CD4-positive, alpha-beta T cell (primary cell): ENCODE data around the gene TMEM115. TPM values are rescaled to one million over a fixed set of nuclear protein-coding genes. Genes with fewer than 3 reads are reported as not detected.

Experiments used
- total RNA-seq, 174 experiments: library from RNA in 2 of 174; stranded (reverse) in 2 of 174; gene quantifications; one replicate each; pipeline ENCODE4 v1.2.3 and lab custom pipeline; 2021 to 2026

TMEM115 gene
- total RNA-seq, 2 experiments from 2014 or later = 19.0 to 19.9 TPM

Other genes with a start within 250 kb of the TMEM115 start
- gene SEMA3F, start 204.2 kb downstream of the TMEM115 start, total RNA-seq = 1 to 10 TPM in 1 of 2 experiments, under 1 TPM in 1; 0.22 to 1.1 TPM
- under 1 TPM; 0.11 to 0.28 TPM for gene GNAT1, start 167.9 kb downstream of the TMEM115 start, total RNA-seq
- gene SLC38A3, start 154.2 kb downstream of the TMEM115 start, total RNA-seq = 1 to 10 TPM; 1.0 to 1.1 TPM
- gene GNAI2, start 123.3 kb downstream of the TMEM115 start, total RNA-seq = 100 to 1,000 TPM; 204 to 217 TPM
- gene SEMA3B, start 90.4 kb downstream of the TMEM115 start, total RNA-seq = 1 to 10 TPM; 1.9 to 2.0 TPM
- gene LSMEM2, start 80.4 kb downstream of the TMEM115 start, total RNA-seq = under 1 TPM in 1 of 2 experiments, not detected in 1; 0.22 TPM
- 10 to 100 TPM; 30.0 to 30.4 TPM for gene IFRD2, start 67.1 kb downstream of the TMEM115 start, total RNA-seq
- 1 to 10 TPM; 3.0 to 3.2 TPM for gene HYAL3, start 60.1 kb downstream of the TMEM115 start, total RNA-seq
- gene NAA80, start 60.1 kb downstream of the TMEM115 start, total RNA-seq = 10 to 100 TPM; 47.0 to 48.8 TPM
- gene HYAL1, start 55.9 kb downstream of the TMEM115 start, total RNA-seq = under 1 TPM in 1 of 2 experiments, not detected in 1; 0.38 TPM
- gene HYAL2, start 36.8 kb downstream of the TMEM115 start, total RNA-seq = 1 to 10 TPM; 1.1 to 1.2 TPM
- 10 to 100 TPM; 23.1 to 24.7 TPM for gene TUSC2, start 31.3 kb downstream of the TMEM115 start, total RNA-seq
- gene RASSF1, start 18.7 kb downstream of the TMEM115 start, total RNA-seq = 10 to 100 TPM; 68.0 to 71.2 TPM
- gene ZMYND10, start 13.8 kb downstream of the TMEM115 start, total RNA-seq = 1 to 10 TPM; 1.7 to 1.8 TPM
- gene NPRL2, start 8.7 kb downstream of the TMEM115 start, total RNA-seq = 10 to 100 TPM; 29.4 to 33.2 TPM
- 10 to 100 TPM; 19.8 TPM for gene CYB561D2, start 8.7 kb downstream of the TMEM115 start, total RNA-seq
- gene CACNA2D2, start 144.1 kb upstream of the TMEM115 start, total RNA-seq = 1 to 10 TPM; 2.5 to 3.8 TPM
- gene C3orf18, start 208.2 kb upstream of the TMEM115 start, total RNA-seq = 1 to 10 TPM; 3.9 to 5.2 TPM
- 10 to 100 TPM; 12.4 to 14.6 TPM for gene HEMK1, start 210.0 kb upstream of the TMEM115 start, total RNA-seq